Measurements from ENCODE around the gene KRT6A.
"Not testable (repeated sequence)": the region's sequence is repeated elsewhere in the genome, so short reads cannot be mapped to it uniquely, and the experiment has no call there.

The KRT6A gene

GRCh38 chr12:52500574-52500973 lies 7.5 kb upstream of the KRT6A start:
- DNase-seq (ENCODE audit: low read depth): not testable (repeated sequence)

DNA sequence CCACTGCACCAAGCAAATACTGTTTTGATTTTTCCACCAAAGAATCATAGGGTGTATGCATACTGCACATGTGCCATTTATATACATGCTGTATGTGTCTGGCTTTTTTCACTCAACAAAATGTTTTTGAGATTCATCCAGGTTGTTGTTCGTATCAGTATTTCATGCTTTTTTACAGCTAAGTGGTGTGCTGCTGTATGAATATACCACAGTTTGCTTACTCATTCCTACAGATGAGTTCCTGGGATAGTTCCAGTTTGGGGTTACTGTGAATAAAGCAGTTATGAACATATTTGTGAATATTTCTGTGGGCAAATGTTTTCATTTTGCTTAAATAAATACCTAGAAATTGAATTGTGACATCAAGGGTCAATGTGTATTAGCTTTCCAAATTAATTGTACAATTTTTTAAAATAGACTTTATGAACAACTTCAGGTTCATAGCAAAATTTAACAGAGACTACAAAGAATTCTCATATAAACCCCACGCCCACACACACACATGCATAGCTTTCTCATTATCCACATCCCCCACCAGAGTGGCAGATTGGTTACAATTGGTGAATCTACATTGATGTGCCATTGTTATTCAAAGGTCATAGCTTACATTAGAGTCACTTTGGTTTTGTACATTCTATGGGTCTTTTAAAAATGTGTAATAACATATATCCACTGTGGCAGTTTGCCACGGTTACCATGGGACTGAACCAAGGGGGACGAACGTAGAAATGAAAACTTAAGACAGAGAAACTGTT lies 6.9 kb upstream of the KRT6A start:
- no peak for DNase-seq (ENCODE audit: low read depth)

- no peak for DNase-seq (ENCODE audit: low read depth)
Observed at GRCh38 chr12:52498946-52499345, 5.9 kb upstream of the KRT6A start.

GRCh38 chr12:52497975-52498374 lies 4.9 kb upstream of the KRT6A start:
- DNase-seq (ENCODE audit: low read depth): no peak

GRCh38 chr12:52496590-52497071 lies 3.6 kb upstream of the KRT6A start:
- no peak for DNase-seq (ENCODE audit: low read depth)

GRCh38 chr12:52496054-52496453 lies 3.0 kb upstream of the KRT6A start:
- DNase-seq (ENCODE audit: low read depth): no peak

GRCh38 chr12:52495389-52495788 lies 2.3 kb upstream of the KRT6A start:
- no peak for DNase-seq (ENCODE audit: low read depth)

DNA sequence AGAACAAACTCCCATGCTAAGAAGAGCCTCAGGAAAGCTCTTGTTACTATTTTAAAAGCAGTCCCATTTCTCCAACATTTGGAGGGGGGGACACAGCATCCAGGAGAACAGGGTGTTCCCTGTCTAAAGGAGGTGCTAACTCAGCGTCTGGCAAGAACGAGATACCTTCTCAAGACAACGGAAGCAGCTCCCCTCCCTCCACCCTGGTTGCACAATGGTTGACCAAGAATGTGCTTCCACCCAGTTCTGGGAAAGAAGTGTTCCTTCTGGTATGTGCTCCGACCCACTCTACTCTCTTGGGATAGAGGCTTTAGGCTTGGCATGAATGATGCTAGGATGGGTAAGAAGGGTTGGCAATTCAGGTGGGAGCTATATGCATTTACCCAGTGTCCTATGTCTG lies 1.5 kb upstream of the KRT6A start:
- DNase-seq (ENCODE audit: low read depth): no peak

DNA sequence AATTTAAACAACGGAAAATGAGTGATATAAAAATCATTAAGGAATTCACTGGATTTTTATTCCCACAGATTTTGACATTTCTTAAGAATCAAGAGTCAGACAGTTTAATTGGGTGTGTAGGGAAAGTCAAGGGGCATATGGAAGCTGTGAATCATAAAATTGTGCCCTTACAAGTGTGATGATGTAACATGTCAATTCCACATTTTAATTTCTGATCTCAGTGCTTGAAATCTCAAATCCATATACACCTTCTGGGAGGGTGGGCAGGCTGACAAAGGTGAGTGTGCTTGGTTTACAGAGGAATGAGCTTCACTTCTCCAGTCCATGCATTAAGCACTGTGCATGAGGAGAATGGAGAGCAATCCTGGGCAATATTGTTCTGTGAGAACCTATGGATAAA lies 1.0 kb upstream of the KRT6A start:
- no peak for DNase-seq (ENCODE audit: low read depth)

DNA sequence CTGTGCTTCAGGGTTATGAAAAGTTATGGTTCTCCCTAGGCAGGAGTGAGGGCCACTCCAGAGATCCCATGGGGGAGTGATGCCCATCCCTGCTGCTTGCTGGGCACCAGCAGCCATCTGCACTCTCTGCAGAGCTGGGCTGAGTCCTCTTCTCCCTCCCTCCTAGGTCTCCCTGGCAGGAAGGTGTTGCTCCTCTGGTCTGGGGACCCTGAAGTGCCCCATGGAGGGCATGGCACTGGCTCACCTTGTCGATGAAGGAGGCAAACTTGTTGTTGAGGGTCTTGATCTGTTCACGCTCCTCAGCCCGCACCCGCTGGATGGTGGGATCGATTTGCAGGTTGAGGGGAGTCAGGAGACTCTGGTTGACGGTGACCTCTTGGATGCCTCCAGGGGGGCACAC lies 652 bp downstream of the KRT6A start:
- DNase-seq (ENCODE audit: low read depth): not testable (repeated sequence)

GRCh38 chr12:52491495-52491894 lies 1.6 kb downstream of the KRT6A start:
- DNase-seq (ENCODE audit: low read depth): not testable (repeated sequence)

DNA sequence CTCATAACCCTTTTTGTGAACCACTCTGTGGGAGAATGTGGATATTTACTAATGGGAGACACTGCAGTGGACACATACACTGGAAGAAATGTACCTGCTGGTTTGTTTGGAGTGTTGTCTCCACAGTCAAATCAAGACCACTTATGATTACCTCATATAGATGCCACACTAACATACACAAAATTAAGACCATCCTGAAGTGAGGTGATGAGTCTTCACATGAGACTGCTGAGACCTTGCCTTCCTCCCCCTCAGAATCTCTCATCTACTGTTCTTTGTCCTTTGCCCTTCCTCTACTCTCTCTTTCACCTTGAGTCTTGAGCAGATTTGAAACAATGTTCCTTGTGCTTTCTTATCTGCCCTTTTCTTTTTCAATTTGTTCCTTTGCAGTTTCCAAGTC lies 4.3 kb downstream of the KRT6A start:
- DNase-seq (ENCODE audit: low read depth): no peak

GRCh38 chr12:52487744-52488443 lies 5.2 kb downstream of the KRT6A start:
- not testable (repeated sequence) for DNase-seq (ENCODE audit: low read depth)

DNA sequence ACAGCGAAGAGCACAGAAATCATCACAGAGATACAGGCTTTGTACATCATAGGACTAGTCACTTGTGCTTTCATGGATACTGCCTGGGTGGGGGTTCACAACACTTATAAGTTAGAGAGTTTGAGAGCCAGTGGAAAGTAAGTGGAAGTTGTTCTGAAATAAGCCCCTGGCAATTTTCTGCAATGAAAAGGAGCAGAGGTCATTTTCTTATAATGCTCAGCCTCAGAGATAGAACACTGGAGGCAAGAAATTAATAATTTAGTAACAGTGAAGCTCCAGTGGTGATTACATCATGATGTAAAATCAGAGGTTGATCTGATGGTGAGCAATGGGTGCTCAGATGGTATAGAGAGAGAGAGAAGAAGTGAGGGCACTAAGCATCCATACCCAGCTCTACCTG lies 5.8 kb downstream of the KRT6A start:
- DNase-seq (ENCODE audit: low read depth): no peak

DNA sequence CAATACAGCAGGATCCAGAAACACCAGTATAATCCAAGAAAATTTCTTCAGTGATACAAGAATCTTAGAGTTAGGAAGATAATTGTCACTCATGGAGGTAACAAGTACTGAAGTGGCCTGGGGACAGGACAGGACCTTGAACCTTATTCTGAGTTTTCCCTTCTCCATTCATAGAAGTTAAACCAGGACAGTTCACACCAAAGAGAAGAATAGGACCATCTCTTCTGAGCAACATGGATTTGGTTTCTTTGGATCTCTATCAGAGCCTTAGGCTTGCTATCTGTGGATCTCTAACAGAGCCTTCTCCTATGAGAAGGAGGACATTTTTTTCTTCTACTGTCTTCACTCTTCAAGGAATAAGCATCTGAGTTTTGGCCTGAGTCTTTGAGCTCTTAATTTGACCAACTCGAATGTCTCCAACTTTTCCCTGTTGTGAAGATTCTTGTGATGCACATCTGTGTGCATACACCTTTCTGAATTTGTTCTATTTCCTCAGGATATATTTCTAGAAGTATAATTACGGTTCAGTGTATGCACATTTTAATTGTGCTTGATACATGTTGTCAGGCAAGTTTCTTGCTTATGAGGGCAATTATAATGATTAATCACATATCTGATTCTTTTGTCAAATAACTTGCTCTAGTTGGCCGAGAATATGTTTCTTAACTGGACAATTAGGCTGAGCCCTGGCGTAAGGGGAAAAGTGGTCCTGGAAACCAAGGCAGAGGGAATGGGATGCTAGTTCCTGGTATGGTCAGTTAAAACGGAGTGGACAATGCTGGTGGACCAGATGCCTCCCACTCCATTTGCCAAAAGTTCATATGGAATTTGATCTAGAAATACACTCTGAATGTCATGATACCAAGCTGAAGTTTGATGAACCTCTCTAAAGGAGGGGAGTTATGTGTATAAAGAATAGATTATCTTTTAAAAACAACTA lies 6.6 kb downstream of the KRT6A start:
- no peak for DNase-seq (ENCODE audit: low read depth)

DNA sequence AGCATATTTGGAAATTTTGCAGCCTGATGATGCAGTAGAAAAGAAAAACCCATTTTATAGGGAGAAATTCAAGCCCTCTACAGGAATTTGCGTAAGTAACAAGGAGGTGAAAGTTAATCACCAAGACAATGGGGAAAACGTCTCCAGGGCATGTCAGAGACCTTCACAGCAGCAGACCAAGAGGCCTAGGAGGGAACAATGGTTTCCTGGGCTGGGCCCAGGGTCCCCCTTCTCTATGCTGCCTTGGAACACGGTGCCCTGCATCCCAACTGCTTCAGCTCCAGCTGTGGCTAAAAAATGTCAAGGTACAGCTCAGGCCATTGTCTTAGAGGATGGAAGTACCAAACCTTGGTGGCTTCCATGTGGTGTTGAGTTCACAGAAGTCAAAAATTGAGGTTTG lies 13.0 kb downstream of the KRT6A start:
- DNase-seq (ENCODE audit: low read depth): no peak

DNA sequence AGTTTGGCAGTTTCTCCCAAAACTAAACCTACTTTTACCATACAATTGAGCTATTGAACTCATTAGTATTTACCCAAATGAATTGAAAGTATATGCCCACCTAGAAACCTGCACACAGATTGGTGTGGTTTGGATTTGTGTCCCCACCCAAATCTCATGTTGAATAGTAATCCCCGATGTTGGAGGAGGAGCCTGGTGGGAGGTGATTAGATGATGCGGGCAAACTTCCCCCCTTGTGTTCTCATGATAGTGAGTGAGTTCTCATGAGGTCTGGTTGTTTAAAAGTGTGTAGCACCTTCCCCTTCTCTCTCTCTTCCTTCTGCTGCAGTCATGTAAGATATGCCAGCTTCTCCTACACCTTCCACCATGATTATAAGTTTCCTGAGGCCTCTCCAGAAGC lies 15.4 kb downstream of the KRT6A start:
- no peak for DNase-seq (ENCODE audit: low read depth)

- DNase-seq (ENCODE audit: low read depth): no peak
Observed at GRCh38 chr12:52474212-52474611, 18.8 kb downstream of the KRT6A start.

DNA sequence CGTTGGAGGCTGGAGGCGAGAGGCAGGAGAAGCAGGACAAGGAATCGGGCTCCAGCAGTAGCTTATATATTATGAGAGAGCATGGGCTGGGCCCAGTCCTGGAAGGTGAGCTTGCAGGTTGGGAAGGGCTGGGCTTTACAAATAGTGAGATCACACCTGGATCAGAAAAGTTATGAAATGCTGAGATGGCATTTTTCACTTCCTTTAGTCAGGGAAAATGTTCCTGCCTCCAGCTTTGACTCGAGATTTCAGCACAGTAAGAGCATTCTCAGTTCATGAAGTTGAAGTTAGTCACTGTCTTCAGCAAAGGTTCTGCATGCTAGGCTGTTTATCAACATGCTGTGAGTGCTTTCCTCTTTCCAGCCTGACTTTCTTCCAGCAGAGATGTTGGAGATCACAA lies 19.3 kb downstream of the KRT6A start, which contains the start of gene KRT6C:
KRT6C (minus strand) TSS at position 38 of the 400 bp plus-strand sequence. CDS start 68 bp downstream, outside the sequence.
- DNase-seq (ENCODE audit: low read depth): no peak

DNA sequence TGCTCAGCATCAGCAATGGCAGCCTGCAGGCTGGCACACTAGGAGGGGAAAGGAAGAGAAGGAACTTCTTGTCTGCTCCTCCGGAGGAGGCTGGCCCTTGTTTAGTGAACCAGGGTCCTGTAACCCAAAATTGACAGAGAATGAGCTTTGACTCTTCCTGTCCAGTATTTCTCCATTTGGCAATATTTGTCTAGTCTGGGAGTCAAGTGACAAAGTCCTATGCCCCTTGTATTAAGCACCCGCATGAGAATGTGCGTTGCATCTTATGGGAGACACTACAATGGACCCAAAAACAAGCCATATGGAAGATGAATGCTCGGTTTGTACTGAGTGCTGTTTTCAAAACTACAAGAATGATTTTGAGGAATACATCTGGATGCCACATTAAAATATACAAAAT lies 23.2 kb downstream of the KRT6A start:
- DNase-seq (ENCODE audit: low read depth): no peak

- DNase-seq (ENCODE audit: low read depth): no peak
Observed at GRCh38 chr12:52464897-52465296, 28.2 kb downstream of the KRT6A start.

- no peak for DNase-seq (ENCODE audit: low read depth)
Observed at GRCh38 chr12:52461693-52462092, 31.4 kb downstream of the KRT6A start.
